ENCODE measurements around the gene PLA2G15. TPM values are rescaled to one million over a fixed set of nuclear protein-coding genes. Genes with fewer than 3 reads are reported as not detected.

Gene PLA2G15
- total RNA-seq, result 1 to 10 TPM; 8.8 to 9.2 TPM

GRCh38 chr16:68244903-68245853, at the start of gene PLA2G15:
TSS of gene PLA2G15 (plus strand) at chr16:68245373. CDS start at chr16:68245427, 54 bp downstream.

GRCh38 chr16:68235887-68236136, 9.4 kb upstream of the PLA2G15 start, which contains the start of gene ESRP2:
TSS of gene ESRP2 (minus strand) at chr16:68236127. CDS start at chr16:68236045, 82 bp downstream.

GRCh38 chr16:68264128-68265077, 19.2 kb downstream of the PLA2G15 start, which contains the start of gene SLC7A6:
TSS of gene SLC7A6 (plus strand) at chr16:68264526. CDS start at chr16:68274727, 10,201 bp downstream.

Small RNAs within 50 kb of the gene (microRNA-seq; reads per million reads assigned to microRNA genes)
- not detected for gene MIR6773 (ENCODE audit: borderline microRNAs expressed, borderline replicate concordance)

Other genes starting within 250 kb of the PLA2G15 start
- 10 to 100 TPM; 12.0 to 12.9 TPM for gene DPEP2, start 245.9 kb upstream of the PLA2G15 start, total RNA-seq
- gene DPEP2NB, start 229.5 kb upstream of the PLA2G15 start, total RNA-seq, result not detected
- gene DDX28, start 222.1 kb upstream of the PLA2G15 start, total RNA-seq, result 10 to 100 TPM; 14.6 to 16.3 TPM
- 10 to 100 TPM; 18.9 to 20.8 TPM for gene DUS2, start 222.1 kb upstream of the PLA2G15 start, total RNA-seq
- gene NFATC3, start 160.0 kb upstream of the PLA2G15 start, total RNA-seq, result 100 to 1,000 TPM; 116 to 117 TPM
- under 1 TPM in 1 of 2 experiments, not detected in 1; 0.07 TPM for gene ESRP2, start 9.2 kb upstream of the PLA2G15 start, total RNA-seq
- gene SLC7A6, start 19.2 kb downstream of the PLA2G15 start, total RNA-seq, result 100 to 1,000 TPM; 112 TPM
- gene SLC7A6OS, start 65.6 kb downstream of the PLA2G15 start, total RNA-seq, result 10 to 100 TPM; 30.5 to 31.9 TPM
- gene PRMT7, start 65.6 kb downstream of the PLA2G15 start, total RNA-seq, result 10 to 100 TPM; 57.1 to 62.3 TPM
- gene SMPD3, start 203.1 kb downstream of the PLA2G15 start, total RNA-seq, result 1 to 10 TPM; 3.2 to 3.9 TPM